Retina (tissue), 1 donor: ENCODE data around the gene SKIL.
A peak's percentile ranks its signal among the peaks of the same experiment; 100 is the strongest.
"Not testable (repeated sequence)": the region's sequence is repeated elsewhere in the genome, so short reads cannot be mapped to it uniquely, and the experiment has no call there.

Source experiments
- DNase-seq: peaks from one replicate; pipeline ENCODE4 v3.0.0-alpha.2; 2016

Gene SKIL, protein sequence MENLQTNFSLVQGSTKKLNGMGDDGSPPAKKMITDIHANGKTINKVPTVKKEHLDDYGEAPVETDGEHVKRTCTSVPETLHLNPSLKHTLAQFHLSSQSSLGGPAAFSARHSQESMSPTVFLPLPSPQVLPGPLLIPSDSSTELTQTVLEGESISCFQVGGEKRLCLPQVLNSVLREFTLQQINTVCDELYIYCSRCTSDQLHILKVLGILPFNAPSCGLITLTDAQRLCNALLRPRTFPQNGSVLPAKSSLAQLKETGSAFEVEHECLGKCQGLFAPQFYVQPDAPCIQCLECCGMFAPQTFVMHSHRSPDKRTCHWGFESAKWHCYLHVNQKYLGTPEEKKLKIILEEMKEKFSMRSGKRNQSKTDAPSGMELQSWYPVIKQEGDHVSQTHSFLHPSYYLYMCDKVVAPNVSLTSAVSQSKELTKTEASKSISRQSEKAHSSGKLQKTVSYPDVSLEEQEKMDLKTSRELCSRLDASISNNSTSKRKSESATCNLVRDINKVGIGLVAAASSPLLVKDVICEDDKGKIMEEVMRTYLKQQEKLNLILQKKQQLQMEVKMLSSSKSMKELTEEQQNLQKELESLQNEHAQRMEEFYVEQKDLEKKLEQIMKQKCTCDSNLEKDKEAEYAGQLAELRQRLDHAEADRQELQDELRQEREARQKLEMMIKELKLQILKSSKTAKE

DNA sequence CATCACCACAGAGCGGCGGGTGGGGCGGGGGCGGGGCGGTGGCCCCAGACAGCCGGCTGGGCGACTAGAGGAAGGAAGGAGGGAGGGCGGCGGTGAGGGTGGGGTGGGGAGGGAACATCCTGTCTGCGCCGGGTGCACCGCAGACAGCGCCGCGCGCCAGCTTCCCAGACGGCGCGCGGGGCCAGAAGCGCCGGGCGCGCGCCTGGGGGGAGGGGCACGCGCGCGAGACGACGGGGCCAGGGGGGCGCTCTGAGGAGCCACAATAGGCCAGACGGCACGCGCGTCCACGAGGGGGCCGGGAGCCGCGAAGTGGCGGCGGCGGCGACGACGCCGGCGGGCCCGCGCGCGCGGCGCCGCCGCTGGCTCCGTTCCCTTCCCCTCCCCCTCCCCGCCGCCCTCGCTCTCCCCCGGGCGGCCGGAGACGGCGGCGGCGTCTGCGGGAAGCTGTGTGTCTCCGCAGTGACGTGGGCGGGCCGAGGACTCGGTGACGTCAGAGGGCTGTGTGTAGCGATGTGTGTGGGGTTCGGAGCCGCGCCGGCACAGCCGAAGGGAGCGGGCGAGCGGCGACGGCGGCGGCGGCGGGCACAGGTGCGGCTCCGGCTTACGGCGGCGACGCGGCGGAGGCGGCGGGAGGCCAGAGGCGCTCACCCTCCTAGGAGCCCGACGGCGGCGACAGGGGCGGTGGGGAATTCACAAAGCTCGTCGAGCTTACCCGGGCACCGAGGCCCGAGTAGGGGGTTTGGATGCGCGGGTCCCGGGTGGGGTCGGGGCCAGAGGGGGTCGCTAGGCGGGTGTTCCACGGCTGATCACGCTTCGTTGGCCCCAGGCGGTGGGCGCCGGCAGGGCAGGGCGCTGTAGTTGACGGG is at the start of gene SKIL:
SKIL (plus strand) TSS at position 540 of the 866 bp plus-strand sequence. CDS start 2,617 bp downstream, outside the sequence.
- DNase-seq = peak; percentile 89

DNA sequence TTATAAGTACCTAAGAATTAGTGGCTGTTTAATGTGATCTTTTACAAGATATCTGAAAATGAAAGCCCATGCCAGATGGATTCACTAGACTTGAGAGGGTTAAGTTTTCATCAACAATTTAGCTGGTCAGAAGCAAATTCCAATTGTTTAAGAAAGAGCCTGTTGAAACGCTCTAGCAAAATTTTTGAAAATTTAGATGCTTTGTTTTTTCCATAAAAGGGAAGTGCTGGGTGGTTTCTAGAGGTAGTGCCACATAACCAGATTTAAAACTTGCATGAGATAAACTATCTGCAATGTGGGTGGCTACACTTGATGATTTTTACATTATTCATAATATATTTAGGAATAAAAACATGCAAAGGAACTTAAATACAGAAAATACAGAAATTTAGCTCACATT is 48.5 kb upstream of the SKIL start:
- no peak for DNase-seq

DNA sequence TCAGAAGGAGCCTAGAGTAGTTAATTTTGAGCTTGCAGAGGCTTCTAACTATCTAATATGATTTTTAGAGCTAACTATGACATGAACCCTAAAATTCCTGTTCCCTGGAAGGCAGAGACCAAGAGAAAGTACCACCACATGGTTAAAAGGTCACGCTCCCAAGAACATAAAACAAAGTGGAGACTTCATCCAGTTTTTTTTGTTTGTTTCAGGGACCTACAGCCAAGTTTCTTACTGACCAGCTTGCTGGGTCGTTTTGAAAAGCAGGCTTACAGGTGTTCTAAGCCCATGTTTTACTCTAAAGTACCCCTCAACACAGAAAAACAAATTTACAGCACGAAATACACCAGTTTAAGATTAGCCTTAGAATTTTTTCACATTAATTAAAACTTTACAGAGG is 39.6 kb upstream of the SKIL start:
- no peak for DNase-seq

DNA sequence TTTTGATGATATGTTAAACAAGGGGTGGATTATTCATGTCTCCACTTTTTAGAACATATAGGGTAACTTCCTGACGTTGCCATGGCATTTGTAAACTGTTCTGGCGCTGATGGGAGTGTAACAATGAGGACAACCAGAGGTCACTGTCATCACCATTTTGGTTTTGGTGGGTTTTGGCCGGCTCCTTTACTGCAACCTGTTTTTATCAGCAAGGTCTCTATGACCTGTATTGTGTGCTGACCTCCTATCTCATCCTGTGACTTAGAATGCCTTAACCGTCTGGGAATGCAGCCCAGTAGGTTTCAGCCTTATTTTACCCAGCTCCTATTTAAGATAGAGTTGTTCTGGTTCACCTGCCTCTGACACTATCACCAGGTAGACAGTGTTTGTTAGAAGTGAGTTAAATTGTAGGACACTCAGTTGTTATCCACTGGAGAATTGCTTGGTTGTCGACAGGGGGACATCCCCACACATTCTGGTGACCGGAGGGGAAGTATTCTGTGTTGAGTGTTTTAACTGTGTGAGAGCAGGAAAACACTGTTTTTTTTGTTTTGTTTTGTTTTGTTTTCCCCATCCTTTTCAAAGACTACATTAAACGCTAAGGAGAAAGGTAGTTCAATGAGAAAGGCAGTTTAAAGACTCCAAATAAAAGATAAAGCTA is 36.9 kb upstream of the SKIL start:
- DNase-seq = no peak

DNA sequence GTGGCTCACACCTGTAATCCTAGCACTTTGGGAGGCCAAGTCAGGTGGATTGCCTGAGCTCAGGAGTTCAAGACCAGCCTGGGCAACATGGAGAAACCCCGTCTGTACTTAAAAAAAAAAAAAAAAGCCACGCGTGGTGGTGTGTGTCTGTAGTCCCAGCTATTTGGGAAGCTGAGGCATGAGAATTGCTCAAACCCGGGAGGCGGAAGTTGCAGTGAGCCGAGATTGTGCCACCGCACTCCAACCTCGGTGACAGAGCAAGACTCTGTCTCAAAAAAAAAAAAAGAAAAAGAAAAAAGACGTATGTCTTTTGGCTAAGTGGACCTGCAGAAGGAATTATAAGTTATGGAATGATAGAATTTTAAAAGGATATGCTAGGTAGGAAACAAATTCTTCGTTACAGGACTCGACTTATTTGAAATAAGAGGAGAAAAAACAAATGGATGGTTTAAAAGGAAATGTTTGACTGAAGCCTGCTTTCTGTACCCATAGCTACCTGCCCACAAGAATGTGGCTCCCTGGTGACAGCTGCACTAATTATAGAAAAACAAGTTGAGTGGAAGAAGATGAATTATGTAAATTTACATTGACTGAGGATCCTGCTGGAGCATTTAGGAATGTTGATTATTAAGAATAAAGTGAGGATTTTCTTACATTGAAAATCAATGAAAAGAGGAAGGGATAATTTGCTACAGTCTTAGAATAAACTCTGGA is 36.0 kb upstream of the SKIL start:
- DNase-seq = no peak

DNA sequence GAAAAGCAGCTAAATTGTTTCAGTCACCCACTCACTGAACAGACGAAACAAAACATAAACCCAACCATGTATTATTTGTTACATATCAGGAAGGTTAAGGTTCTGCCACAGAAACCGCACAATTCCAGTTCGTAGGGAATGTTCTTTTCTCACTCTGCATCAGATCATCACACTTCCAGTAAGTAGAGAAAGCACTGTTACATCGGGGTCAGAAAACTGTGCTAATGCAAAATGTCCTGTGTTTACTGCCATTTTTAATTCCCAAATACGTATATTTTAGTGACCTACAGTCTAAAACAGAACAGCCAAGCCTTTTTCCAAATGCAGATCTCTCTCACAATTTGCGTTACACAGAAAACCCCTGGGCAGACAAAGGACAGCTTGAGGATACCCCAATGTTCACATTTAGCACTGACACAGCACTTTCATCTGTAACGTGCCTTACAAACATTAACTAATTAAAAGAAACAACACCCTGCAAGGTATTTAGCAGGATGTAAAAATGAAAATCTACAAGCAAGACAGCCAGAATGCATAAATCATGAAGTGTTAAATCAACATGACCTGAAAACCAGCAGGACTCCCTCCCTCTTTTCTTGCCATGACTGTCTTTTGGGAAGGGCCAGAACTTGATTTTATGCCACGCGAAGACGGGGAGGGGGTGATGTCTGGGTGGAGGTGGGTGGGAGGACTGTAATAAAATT is 34.8 kb upstream of the SKIL start:
- peak; percentile 52 for DNase-seq

- DNase-seq = peak; percentile 34
These were observed 34.2 kb upstream of the SKIL start for GRCh38 chr3:170323331-170323730.

DNA sequence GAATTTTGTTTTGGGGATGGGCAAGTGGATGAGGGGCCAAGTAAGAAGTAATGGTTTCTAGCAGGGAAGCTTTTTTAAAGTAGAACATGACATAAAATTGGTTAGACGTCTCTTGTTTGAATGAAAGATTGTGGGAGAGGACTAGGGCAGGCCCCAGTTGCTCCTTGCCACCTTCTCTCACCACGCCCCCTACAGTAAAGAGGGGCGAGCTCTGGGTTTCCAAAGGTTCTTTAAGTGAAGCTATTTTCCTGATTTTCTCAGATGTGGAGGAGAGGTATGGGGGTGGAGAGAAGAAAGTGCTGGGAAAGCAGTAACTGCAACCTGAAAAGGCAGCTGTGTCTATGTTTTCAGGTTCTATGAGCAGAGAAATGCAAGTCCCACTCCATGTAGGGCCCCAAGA is 32.6 kb upstream of the SKIL start:
- no peak for DNase-seq

DNA sequence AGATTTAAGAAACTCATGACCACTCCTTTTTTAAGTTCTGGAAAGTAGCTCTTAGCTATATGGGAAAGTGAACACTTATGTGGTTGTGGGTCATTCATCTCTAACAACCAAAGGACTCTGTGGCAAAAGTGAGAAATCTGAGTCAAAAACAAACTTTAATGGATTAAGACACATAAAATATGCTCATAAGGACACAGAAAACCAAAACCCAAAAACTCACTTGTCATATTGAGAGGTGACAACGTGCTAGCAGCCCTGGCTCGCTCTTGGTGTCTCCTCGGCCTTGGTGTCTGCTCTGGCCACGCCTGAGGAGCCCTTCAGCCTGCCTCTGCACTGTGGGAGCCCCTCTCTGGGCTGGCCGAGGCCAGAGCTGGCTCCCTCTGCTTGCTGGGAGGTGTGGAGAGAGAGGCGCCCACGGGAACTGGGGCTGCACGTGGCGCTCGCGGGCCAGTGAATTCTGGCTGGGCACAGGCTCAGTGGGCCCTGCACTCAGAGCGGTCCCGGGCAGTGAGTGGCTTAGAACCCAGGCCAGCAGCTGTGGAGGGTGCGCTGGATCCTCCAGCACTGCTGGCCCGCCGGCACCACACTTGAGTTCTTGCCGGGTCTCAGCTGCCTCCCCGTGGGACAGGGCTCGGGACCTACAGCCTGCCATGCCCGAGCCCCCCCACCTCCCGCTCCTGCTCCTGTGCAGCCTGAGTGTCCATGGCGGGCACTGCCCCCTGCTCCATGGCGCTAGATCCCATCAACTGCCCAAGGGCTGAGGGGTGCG is 30.3 kb upstream of the SKIL start:
- no peak for DNase-seq

DNA sequence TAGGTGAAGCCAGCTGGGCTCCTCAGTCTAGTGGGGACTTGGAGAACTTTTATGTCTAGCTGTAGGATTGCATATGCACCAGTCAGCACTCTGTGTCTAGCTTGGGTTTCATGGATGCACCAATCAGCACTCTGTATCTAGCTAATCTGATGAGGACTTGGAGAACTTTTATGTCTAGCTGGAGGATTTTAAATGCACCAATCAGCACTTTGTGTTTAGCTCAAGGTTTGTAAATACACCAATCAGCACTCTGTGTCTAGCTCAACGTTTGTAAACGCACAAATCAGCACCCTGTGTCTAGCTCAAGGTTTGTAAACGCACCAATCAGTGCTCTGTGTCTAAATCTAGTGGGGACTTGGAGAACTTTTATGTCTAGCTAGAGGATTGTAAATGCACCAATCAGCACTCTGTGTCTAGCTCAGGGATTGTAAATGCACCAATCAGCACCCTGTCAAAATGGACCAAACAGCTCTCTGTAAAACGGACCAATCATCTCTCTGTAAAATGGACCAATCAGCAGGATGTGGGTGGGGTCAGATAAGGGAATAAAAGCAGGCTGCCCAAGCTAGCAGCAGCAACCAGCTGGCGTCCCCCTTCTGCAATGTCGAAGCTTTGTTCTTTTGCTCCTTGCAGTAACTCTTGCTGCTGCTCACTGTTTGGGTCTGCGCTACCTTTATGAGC is 29.5 kb upstream of the SKIL start:
- not testable (repeated sequence) for DNase-seq

DNA sequence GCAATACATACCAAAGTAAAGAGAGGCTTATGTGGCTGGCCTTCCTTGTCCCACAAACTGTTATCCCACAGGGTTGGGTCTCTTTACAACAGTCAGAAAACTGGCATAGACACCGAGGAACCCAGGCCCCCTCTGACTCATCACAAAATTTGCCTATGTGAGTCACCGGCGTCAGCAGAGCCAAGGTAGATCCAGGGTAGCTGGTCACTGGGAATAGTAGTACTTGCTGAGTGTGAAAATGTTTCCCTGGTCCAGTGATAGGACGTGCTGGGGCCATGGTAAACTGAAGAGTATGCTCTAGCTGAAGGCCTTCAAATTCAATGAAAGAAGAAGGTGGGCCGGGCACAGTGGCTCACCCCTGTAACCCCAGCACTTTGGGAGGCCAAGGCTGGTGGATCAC is 27.1 kb upstream of the SKIL start:
- no peak for DNase-seq

DNA sequence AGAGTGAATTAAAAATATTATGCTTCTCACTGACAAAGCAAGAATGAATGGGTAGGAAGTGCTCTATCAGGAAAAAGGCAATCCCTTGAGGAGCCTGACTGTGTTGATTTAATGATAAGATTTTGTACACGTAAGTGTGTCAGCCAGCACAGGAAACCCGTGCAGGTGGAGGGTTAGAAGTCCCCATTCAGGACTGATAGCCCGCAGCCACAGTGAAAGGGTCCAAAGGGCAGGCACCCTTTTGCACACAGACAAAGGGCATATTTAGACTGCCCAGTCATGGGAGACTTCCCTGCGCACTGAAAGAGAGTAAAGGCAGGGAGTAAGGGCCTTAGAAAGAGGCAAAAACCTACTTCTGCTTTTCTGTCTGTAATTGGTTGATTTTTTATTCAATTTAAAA is 26.4 kb upstream of the SKIL start:
- no peak for DNase-seq

DNA sequence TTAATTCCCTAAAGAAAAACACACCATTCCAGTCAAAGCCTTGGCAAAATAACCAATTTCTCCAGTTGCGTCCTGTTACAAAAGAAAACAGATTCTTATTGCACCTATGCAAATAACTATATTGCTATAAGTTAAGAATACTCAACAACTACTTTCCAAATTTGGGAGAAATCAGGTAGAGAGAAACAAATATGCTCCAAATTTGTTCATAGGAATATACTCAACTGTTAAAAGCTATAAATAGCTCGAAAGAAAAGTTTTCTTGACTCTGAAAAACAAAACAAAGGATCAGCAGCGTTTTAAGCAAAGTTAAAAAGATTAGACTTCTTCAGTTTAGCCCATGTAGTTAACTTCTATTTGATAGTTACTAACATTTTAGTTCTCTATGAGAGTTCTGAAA is 20.1 kb upstream of the SKIL start:
- DNase-seq = no peak

DNA sequence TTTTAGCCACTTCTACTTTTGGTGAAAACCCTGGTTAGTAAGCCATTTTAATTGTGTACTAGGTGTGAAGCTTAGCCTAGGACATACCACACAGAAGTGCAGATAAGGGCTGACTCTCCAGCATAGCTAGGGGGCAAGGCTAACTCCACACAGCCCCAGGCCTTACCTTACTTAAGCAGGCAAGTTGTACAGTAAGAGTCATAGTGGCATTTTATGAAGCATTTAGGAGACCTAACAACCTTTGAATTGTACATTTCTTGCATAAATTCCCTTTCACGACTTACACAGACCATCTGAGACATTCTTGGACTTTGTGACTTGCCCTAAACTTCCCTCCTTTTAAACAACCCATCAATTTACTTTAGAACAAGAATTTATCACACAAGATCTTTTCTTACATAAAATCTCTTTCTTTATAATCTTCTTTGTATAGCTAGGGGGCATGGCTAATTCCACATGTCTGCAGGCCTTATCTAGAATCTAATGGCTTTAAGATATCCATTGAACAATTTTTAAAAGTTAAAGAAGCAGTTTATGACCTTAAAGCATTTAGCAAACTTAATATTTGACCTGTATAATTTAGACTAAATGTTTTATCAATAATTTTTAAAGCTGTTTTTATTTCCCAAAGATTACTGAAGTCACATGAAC is 18.7 kb upstream of the SKIL start:
- no peak for DNase-seq

DNA sequence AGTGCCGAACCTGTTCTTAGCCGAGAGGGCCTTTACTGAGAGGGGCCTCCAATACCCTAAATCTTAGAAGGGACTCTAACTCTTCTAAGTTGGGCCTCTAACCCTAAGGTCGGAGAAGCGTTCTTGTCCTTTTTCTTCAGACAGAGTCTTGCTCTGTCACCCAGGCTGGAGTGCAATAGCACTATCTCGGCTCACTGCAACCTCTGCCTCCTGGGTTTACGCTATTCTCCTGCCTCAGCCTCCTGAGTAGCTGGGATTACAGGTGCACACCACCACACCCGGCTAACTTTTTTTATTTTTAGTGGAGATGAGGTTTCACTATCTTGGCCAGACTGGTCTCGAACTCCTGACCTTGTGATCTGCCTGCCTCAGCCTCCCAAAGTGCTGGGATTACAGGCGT is 15.2 kb upstream of the SKIL start:
- DNase-seq = not testable (repeated sequence)

GRCh38 chr3:170343859-170344258 is 13.7 kb upstream of the SKIL start:
- DNase-seq = not testable (repeated sequence)

DNA sequence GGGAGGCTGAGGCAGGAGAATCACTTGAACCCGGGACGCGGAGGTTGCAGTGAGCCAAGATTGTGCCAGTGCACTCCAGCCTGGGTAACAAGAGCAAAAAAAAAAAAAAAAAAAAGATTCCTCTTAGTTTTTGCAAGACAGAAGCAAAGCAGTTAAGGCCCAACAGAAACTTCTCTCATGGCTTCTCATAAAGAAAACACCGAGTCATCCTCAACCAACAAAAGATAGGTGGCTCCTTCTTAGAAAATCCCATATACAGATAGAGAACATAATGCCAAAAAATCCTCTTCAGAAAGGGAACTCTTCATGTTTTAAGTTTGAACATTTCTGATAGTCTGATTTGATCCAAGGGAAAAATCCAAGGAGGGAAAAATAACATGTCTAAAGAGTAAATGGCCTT is 12.5 kb upstream of the SKIL start:
- no peak for DNase-seq

- DNase-seq = no peak
These were observed 10.8 kb upstream of the SKIL start for GRCh38 chr3:170346481-170347392.
